ENCODE data around the gene IFT22. TPM values are rescaled to one million over a fixed set of nuclear protein-coding genes. Genes with fewer than 3 reads are reported as not detected.
"Not testable (repeated sequence)": the region's sequence is repeated elsewhere in the genome, so short reads cannot be mapped to it uniquely, and the experiment has no call there.

IFT22 gene
- polyA plus RNA-seq, 10 donors: 24.0 to 36.0 (median 25.7) TPM

GRCh38 chr7:101328159-101328558 lies 6.5 kb upstream of the IFT22 start:
- no peak for DNase-seq

DNA sequence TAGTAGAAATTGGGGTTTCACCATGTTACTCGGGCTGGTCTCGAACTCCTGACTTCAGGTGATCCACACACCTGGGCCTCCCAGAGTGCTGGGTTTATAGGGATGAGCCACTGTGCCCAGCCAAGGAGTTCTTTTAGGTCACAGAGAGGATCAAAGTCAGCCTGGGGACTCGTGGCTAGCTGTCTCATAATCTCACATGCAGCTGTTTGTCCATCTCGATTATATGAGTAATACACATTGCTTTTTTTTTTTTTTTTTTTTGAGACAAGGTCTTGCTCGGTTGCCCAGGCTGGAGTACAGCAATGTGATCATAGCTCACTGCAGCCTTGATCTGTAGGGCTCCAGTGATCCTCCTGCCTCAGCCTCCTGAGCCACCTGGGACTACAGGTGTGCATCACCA lies 2.2 kb downstream of the IFT22 start:
- no peak for DNase-seq

- peak in 1 of 3 donors; percentile 37 for DNase-seq
These were observed 6.3 kb downstream of the IFT22 start for GRCh38 chr7:101315336-101315735.

- DNase-seq: peak in 1 of 3 donors; percentile 29
These were observed 13.1 kb downstream of the IFT22 start for GRCh38 chr7:101308245-101309085.

DNA sequence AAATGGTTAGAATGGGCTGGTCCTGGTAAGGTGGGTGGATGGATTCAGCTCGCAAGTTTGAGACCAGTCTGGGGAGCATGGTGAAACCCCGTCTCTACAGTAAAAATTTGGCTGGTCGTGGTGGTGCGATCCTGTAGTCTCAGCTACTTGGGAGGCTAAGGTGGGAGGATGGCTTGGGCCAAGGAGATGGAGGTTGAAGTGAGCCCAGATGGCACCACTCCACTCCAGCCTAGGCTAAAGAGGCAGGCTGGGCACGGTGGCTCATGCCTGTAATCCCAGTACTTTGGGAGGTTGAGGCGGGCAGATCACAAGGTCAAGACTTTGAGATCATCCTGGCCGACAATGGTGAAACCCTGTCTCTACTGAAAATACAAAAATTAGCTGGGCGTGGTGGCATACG lies 15.3 kb downstream of the IFT22 start:
- no peak for DNase-seq

DNA sequence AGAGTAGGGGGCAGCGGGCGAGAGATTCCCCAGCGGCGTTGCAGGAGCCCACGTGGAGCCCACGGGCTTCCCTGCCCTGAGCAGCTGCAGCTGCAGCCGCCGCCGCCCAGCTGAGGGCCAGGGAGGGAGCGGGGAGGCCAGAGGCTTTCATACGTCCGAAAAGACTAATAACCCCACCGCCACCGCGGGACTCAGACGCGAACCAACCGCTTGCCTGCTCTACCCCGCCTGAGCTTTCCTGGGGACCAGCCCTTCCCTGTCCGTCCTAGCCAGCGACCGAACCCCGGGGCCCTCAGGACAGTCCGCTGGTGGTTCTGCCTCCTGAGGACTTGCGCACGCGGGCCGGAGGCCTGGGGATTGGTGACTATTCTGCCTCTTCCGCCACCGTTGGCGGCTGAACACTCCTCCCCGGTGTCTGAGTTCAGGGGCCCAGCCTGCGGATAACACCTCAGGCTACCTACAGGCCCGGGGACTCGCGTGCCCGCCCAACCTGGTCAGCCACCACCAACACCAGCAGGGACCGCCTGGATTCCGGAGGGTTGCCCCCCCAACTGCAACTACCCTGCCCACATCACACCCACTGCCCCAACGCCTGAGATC lies 18.4 kb downstream of the IFT22 start:
- DNase-seq: peak in 1 of 3 donors; percentile 6

- peak in 1 of 3 donors; percentile 15 for DNase-seq
These were observed 18.9 kb downstream of the IFT22 start for GRCh38 chr7:101302641-101303101.

DNA sequence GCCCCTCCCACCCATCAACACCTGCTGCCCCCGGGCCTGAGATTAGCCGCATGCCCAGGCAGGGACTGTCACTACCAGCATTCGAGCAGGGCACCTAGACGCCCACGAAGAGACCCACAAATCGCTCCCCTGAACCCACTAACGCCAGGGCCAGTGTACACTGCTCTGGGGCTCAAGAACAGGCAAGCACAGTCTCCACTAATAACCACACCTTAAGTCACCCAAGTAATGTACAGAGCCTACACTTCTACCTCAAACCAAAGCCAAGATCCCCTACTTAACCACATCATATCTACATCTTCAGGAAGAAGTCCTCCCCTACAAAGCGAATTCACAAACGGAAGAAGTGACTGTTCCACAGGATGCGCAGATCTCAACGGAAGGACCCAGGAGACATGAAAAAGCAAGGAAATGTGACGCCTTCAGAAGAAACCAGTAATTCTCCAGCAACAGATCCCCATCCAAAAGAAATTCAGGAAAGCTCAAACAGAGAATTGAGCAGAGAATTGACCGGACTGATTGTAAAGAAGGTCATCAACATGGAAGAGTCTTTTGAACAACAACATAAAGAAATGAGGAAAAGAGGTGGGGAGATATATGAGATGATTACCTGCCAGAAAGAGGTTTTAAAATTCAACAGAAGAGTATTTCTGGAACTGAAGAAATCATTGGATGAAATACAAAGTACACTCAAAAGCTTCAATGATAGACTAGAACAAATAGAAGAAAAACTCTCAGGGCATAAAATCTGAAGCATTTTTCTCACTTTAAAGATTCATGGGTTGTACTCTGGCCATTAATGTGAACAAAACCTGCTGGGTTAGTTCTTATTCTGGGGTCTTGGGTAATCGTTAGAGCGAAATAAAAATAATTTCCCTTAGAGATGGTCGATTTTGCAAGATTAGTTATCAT lies 20.9 kb downstream of the IFT22 start:
- no peak for DNase-seq

- DNase-seq: peak in 1 of 3 donors; percentile 13
These were observed 21.8 kb downstream of the IFT22 start for GRCh38 chr7:101299511-101300464.

DNA sequence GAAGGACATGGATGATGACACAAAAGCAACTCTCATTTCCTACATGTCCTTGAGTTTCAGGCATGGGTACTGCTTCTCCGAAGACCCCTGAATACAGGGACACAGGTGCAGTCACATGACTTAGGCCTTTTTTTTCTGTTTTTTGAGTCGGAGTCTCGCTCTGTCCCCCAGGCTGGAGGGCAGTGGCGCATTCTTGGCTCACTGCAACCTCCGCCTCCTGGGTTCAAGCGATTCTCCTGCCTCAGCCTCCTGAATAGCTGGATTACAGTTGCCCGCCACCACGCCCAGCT lies 26.8 kb downstream of the IFT22 start:
- no peak for DNase-seq

- DNase-seq: no peak
These were observed 27.4 kb downstream of the IFT22 start for GRCh38 chr7:101294039-101294831.

DNA sequence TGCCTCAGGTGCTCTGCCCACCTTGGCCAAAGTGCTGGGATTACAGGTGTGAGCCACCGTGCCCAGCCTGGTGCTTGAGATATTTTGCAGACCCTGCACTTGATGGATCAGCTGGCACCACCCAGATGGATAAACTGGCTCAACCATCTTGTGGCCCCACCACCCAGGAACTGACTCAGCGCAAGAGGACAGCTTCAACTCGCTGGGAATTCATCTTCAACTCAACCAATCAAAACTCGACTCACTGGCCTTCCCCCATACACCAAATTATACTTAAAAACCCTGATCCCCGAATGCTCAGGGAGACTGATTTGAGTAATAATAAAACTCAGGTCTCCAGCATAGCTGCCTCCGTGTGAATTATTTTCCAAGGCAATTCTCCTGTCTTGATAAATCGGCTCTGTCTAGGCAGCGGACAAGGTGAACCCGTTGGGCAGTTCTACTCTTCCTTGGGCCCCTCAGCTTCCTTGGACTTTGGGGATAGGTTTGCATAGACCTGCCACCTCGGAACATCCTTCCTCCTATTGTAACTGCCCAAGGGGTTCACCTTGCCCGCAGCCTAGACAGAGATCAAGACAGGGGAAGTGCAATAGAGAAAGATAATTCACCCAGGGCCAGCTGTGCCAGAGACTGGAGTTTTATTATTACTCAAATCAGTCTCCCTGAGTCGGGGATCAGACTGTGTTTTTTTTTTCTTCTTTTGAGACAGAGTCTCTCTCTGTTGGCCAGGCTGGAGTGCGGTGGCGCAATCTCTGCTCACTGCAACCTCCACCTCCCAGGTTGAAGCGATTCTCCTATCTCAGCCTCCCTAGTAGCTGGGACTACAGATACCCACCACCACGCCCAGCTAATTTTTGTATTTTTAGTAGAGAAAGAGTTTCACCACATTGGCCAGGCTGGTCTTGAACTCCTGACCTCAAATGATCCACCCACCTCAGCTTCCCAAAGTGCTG lies 28.3 kb downstream of the IFT22 start:
- not testable (repeated sequence) for DNase-seq

DNA sequence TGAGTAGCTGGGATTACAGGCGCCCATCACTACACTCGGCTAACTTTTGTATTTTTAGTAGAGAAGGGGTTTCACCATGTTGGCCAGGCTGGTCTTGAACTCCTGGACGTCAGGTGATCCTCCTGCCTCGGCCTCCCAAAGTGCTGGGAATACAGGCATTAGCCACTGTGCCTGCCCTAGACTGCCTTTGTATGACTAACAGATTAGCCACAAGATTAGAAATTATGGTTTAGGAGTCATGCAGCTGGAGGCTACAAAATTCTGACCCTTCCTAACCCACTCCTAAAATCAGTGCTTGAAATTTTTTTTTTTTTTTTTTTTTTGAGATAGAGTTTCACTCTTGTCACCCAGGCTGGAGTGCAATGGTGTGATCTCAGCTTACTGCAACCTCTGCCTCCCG lies 29.0 kb downstream of the IFT22 start:
- DNase-seq: not testable (repeated sequence)

DNA sequence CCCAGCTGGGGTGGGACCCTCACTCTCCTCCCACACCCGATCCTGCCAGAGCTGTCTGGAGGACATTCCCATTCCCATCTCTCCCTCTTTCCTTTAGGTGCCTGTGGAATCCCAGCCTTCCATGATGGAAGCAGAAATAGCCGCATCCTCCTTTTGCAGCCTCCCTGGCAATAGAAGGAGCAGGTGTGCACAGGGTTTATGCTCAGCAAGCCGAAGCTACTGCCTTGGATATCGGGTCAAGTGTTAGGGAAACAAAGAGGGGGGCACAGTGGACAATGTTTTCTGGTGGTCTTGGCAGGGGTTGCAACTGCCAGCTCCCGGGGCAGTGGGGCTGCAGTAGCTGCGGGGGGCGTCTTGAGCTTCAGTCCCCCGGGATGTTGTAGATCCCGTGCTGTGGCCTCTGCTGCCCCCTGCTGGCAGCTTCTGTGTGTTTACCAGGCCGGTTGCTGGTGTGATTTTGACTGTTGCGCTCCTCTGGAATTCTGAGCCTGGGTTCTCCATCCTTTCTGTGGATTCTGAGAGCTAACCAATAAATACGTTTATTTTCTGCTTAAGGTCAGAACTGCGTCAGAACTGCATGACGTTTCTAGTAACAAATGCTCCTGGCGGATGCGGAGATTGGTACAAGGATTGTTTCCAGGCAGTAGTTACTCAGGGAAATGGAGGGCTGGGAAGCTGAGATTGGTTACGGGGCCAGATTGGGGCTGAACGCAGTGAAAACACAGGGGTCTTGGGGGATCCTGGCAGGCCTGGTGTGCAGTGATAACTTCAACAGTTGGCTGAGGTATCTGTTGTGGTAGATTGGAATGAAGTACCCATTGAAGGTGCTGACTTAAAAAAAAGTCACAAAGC lies 31.2 kb downstream of the IFT22 start:
- peak in 2 of 3 donors; percentile 16 to 36 for DNase-seq

DNA sequence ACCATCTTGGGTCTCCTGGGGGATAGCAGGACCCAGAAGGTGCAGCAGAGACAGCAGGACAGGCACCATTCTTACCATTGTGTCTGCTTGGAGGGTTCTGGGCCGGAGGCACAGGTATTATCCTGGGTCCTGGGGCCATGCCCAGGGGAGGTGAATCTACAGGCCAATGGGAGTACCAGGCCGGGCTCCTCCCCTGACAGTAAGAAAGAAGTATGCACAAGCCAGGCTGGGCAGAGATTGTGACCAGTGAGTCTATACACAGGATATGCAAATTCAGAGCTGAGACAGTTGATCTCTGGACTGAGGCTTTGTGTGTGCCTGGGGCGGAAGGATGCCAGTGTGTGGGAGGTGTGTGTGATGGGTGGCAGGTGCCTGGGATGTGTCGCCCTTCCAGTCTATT lies 31.9 kb downstream of the IFT22 start:
- DNase-seq: not testable (repeated sequence)

DNA sequence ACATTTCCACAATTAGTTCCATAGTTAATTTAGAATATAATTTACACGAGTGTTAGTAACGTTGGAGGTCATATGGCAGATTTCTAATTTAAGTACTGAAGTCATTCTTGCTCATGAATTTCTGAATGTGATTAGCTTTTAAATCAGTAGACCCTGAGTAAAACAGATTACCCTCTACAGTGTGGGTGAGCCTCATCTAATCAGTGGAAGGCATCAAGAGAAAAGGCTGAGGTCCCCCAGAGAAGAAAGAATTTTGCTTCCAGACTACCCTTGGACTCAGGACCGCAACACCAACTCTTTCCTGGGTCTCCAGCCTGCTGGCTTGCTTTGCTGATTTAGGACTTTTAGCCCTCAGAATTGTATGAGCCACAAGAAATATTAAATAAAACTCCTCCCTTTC lies 33.2 kb downstream of the IFT22 start:
- no peak for DNase-seq

- no peak for DNase-seq
These were observed 34.6 kb downstream of the IFT22 start for GRCh38 chr7:101287032-101287431.

DNA sequence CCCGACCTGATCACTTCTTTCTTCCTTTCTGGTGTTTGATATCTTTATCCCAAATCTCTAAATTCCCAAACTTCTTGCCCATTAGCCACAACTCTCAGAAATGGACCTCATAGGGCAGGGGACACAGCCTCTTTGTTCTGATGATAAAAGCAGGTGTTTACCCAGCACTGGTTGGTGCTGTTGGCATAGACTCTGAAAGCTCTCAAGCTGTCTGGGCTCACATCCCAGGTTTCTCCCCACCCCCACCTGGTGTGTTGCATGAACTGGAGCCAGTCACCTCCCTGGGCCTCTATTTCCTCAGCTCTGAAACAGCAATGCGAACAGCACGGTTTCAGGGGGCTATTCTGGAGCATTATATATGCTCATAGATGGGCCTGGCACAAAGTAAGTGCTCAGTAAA lies 35.7 kb downstream of the IFT22 start:
- not testable (repeated sequence) for DNase-seq

Data from muscle of back (tissue), 11 donors.